GM12891 (cell line): ENCODE data around the gene STARD8.

Source experiments
- POLR2AphosphoS5 ChIP-seq: IDR thresholded peaks from 2 replicates; pipeline ENCODE4 v1.6.1; 2011; ENCODE audit warnings: low read depth, low read length, control low read depth
- TAF1 ChIP-seq: IDR thresholded peaks from 2 replicates; pipeline ENCODE4 v1.6.1; 2011; ENCODE audit warnings: low read depth, low read length, control low read depth

DNA sequence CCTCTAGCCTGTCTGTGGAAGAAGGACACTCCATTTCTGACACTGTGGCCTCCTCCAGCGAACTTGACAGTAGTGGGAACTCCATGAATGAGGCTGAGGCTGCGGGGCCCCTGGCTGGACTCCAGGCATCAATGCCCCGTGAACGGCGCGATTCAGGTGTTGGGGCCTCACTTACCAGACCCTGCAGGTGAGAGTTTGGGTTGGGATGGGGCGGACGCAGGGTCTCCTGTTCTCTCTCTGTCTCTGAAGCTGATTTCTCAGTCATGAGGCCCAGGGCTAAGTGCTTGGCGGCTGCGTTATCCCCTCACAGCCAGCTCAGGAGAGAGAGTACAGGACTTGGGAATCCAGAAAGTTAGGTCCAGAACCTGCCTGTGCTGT, 71.0 kb downstream of the STARD8 start:
- no peak for TF ChIP-seq TAF1
- no peak for TF ChIP-seq POLR2AphosphoS5
